WTC11 (cell line): Measurements from ENCODE around the gene IFT122.

Source experiments
- CBFB ChIP-seq: sonication (generic); formaldehyde crosslinking; IDR thresholded peaks from 2 replicates; pipeline ENCODE4 v1.8.1; 2022; ENCODE audit warnings: mild to moderate bottlenecking, low read depth, missing genetic modification reagents
- CTCF ChIP-seq: fragments of 200-600 bp; IDR thresholded peaks from 2 replicates; pipeline ENCODE4 v1.8.0; 2022; ENCODE audit warnings: antibody characterized with exemption
- ETV6 ChIP-seq: sonication (generic); formaldehyde crosslinking; IDR thresholded peaks from 2 replicates; pipeline ENCODE4 v1.8.1; 2022; ENCODE audit warnings: mild to moderate bottlenecking, missing genetic modification reagents
- KAT7 ChIP-seq: sonication (generic); formaldehyde crosslinking; IDR thresholded peaks from 2 replicates; pipeline ENCODE4 v1.8.1; 2023; ENCODE audit warnings: missing genetic modification reagents, mild to moderate bottlenecking, borderline replicate concordance
- MLX ChIP-seq: sonication (generic); formaldehyde crosslinking; IDR thresholded peaks from 2 replicates; pipeline ENCODE4 v1.8.1; 2023; ENCODE audit warnings: mild to moderate bottlenecking, missing genetic modification reagents, moderate library complexity
- PREB ChIP-seq: sonication (generic); formaldehyde crosslinking; IDR thresholded peaks from 2 replicates; pipeline ENCODE4 v1.8.1; 2022; ENCODE audit warnings: mild to moderate bottlenecking, missing genetic modification reagents, moderate library complexity, borderline replicate concordance
- PRRX2 ChIP-seq: fragments of 250-450 bp; sonication (Bioruptor Pico); IDR thresholded peaks from 2 replicates; pipeline ENCODE4 v1.8.0; 2021; ENCODE audit warnings: mild to moderate bottlenecking
- STAT6 ChIP-seq: sonication (generic); formaldehyde crosslinking; conservative IDR thresholded peaks from 2 replicates; pipeline ENCODE4 v1.8.1; 2023; ENCODE audit warnings: mild to moderate bottlenecking, low read depth, missing genetic modification reagents, moderate library complexity
- TEAD4 ChIP-seq: sonication (generic); formaldehyde crosslinking; IDR thresholded peaks from 2 replicates; pipeline ENCODE4 v1.8.0; 2022; ENCODE audit warnings: mild to moderate bottlenecking, missing genetic modification reagents
- ZNF138 ChIP-seq: sonication (generic); formaldehyde crosslinking; conservative IDR thresholded peaks from 2 replicates; pipeline ENCODE4 v1.8.1; 2022; ENCODE audit warnings: mild to moderate bottlenecking, moderate library complexity, missing genetic modification reagents

- TF ChIP-seq MLX (CRISPR knock-in tag) = no peak
- no peak for TF ChIP-seq ZNF138 (CRISPR knock-in tag)
- no peak for TF ChIP-seq CBFB (CRISPR knock-in tag)
- TF ChIP-seq PREB (CRISPR knock-in tag) = no peak
- TF ChIP-seq CTCF = no peak
- no peak for TF ChIP-seq KAT7 (CRISPR knock-in tag)
- no peak for TF ChIP-seq TEAD4 (CRISPR knock-in tag)
- TF ChIP-seq PRRX2 (CRISPR knock-in tag) = no peak
- no peak for TF ChIP-seq ETV6 (CRISPR knock-in tag)
- no peak for TF ChIP-seq STAT6 (CRISPR knock-in tag)
Observed at GRCh38 chr3:129445471-129445870, 5.4 kb downstream of the IFT122 start.
